ENCODE measurements around the gene WNT11.

The WNT11 gene

GRCh38 chr11:76155500-76156227 lies 50.6 kb downstream of the WNT11 start:
- no peak for DNase-seq (ENCODE audit: low read depth in 2 of 2)

GRCh38 chr11:76153571-76153923 lies 52.8 kb downstream of the WNT11 start:
- no peak for DNase-seq (ENCODE audit: low read depth in 2 of 2)

GRCh38 chr11:76152741-76153570 lies 53.3 kb downstream of the WNT11 start:
- no peak for DNase-seq (ENCODE audit: low read depth in 2 of 2)

GRCh38 chr11:76152086-76152681 lies 54.1 kb downstream of the WNT11 start:
- DNase-seq (ENCODE audit: low read depth in 2 of 2), result peak; percentile 53 to 61

- DNase-seq (ENCODE audit: low read depth in 2 of 2), result no peak
Measured at GRCh38 chr11:76151556-76152085, 54.7 kb downstream of the WNT11 start.

GRCh38 chr11:76150141-76150540 lies 56.2 kb downstream of the WNT11 start:
- no peak for DNase-seq (ENCODE audit: low read depth in 2 of 2)

- DNase-seq (ENCODE audit: low read depth in 2 of 2), result no peak
Measured at GRCh38 chr11:76149713-76150112, 56.6 kb downstream of the WNT11 start.

GRCh38 chr11:76148941-76149613 lies 57.2 kb downstream of the WNT11 start:
- no peak for DNase-seq (ENCODE audit: low read depth in 2 of 2)

- DNase-seq (ENCODE audit: low read depth in 2 of 2), result no peak
Measured at GRCh38 chr11:76148231-76148630, 58.1 kb downstream of the WNT11 start.

- no peak for DNase-seq (ENCODE audit: low read depth in 2 of 2)
Measured at GRCh38 chr11:76147106-76147740, 59.1 kb downstream of the WNT11 start.

GRCh38 chr11:76143274-76143673 lies 63.0 kb downstream of the WNT11 start:
- no peak for DNase-seq (ENCODE audit: low read depth in 2 of 2)

GRCh38 chr11:76141901-76142588 lies 64.3 kb downstream of the WNT11 start:
- no peak for DNase-seq (ENCODE audit: low read depth in 2 of 2)

- no peak for DNase-seq (ENCODE audit: low read depth in 2 of 2)
Measured at GRCh38 chr11:76140912-76141574, 65.3 kb downstream of the WNT11 start.

- no peak for DNase-seq (ENCODE audit: low read depth in 2 of 2)
Measured at GRCh38 chr11:76139314-76139713, 67.0 kb downstream of the WNT11 start.

All from activated CD8-positive, alpha-beta memory T cell treated with anti-CD3 and anti-CD28 coated beads for 4 hours (primary cell).